Activated CD8-positive, alpha-beta memory T cell treated with anti-CD3 and anti-CD28 coated beads, Interleukin-2, amount 50 U/mL, for 1 hour (primary cell): ENCODE measurements around the gene ELK4.

Experiments used
- DNase-seq: peaks from one replicate; pipeline ENCODE4 v3.0.0-alpha.2; 2020; ENCODE audit errors: extremely low read depth

Gene ELK4

DNA sequence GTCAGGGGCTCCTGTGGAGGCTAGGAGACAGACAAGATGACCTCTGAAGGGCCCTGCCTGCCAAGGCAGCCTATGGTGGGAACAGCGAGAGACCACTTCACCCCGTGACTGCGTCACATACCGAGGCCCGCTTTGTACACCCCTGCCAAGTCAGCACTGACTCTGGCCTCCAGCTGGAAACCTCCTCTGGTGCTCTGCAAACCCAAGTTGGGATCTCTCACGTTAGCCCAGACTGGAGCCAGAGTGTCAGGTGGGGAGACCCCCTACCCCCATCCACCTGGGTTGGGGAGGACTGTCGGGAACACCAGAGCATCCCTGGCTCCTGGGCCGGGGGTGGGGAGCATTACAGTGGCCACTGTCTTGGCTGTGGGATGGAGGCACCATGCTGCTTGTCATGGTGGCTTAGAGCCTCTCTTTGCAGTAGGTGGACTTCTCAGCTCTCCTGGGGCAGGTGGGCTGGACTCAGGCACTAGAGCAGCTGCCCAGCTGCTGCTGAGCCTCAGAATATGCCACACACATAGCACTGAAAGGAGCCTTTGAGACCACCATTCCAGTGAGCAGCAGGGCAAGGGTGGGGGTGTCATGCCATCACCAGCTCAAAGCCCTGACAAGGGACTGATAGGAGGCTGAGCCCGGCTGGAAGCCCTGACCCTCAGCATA, 50.4 kb downstream of the ELK4 start:
- DNase-seq, result no peak

GRCh38 chr1:205580923-205581180, 51.0 kb downstream of the ELK4 start:
- no peak for DNase-seq

- DNase-seq, result no peak
Observed at GRCh38 chr1:205580140-205580922, 51.5 kb downstream of the ELK4 start.

- DNase-seq, result no peak
Observed at GRCh38 chr1:205579711-205580110, 52.1 kb downstream of the ELK4 start.

- DNase-seq, result no peak
Observed at GRCh38 chr1:205578780-205579571, 52.8 kb downstream of the ELK4 start.

GRCh38 chr1:205577874-205578658, 53.7 kb downstream of the ELK4 start:
- no peak for DNase-seq

GRCh38 chr1:205576805-205577761, 54.7 kb downstream of the ELK4 start:
- DNase-seq, result no peak

- no peak for DNase-seq
Observed at GRCh38 chr1:205576011-205576410, 55.8 kb downstream of the ELK4 start.

GRCh38 chr1:205575294-205575885, 56.4 kb downstream of the ELK4 start:
- no peak for DNase-seq

GRCh38 chr1:205572421-205572820, 59.4 kb downstream of the ELK4 start:
- DNase-seq, result no peak

GRCh38 chr1:205571747-205572146, 60.1 kb downstream of the ELK4 start:
- no peak for DNase-seq

DNA sequence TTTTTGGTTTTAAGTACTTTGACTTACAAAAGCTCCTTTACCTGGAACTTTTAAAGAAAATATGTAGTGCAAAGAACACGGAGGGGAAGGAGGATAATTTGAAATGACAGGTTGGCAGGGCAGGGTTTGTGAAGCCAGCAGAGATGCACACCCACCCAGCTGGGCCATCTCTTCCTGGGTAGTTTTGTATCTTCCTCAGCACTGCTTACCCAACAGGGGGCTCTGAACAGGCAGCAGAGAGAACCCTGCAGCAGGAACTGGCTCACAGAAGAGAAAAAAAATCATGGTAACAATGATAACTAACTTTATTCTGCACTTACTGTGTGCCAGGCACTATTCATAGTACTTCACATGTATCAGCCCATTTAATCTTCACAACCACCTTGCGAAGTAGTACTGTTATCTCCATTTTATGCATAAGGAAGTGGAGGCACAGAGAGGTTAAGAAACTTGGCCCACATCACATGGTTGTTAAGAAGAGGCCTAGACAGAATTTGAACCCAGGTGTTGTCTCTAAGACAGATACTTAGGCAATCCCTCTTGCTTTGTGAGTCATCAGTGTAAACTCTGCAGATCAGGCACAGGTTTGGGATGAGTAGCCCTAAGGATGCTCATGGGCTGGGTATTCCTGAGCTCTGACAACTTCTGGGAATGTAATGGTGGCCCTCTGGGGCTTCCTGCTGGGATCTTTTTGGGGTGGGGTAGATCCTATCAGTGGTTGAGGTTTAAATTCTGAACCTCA, 60.8 kb downstream of the ELK4 start:
- no peak for DNase-seq

DNA sequence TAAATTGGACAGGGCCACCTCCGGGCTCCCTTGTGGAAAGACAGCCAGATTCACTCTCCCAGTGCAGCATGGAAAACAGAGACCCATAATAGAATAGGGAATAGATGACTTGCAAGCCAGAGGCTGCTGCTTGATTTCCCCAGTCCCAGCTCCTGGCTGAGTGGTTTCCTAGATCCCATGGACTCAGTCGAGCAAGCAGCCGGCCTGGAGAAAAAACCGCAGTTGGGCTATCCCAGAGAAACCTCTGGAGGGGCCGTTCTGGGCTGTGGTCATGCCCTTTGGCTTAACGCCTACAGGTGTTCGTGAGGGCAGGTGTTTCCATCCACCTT, 61.7 kb downstream of the ELK4 start:
- no peak for DNase-seq

DNA sequence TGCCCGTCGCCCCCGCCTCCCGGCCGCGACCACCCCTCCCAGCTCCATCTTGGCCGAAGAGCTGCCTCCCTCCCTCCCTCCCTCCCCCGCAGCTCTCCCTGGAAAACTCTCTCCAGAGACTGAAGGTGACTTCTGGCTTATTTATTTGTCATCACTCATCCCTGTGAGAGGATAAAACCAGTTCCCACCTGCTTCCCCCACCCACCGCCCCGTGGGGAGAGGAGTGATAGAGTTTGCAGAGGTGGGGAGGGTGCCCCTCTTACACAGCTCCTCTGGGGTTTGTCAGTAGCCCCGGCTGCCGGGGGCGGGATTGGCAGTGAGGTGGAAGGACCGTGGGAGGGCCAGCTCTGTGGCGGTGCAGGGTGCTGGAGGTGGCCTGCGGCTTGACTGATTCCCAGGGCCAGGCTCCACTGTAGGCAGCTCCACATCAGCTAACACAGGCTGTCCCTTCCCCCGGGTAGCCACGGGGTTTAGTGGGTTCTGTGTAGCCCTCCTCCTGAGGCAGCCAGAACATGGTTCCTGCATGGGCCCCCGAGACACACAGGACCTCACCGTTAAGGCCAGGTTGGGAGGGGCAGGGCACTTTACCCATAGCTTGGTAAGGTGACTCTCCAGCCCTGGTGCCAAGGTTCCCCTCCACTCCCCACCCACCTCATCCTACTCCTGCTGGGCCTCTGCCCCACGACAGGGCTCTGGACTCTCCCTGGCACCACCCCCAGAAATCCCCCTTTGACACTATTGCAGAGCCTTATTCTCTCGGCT, 62.2 kb downstream of the ELK4 start:
- no peak for DNase-seq

GRCh38 chr1:205568469-205569361, 63.1 kb downstream of the ELK4 start:
- no peak for DNase-seq

- DNase-seq, result no peak
Observed at GRCh38 chr1:205568135-205568468, 63.7 kb downstream of the ELK4 start.

DNA sequence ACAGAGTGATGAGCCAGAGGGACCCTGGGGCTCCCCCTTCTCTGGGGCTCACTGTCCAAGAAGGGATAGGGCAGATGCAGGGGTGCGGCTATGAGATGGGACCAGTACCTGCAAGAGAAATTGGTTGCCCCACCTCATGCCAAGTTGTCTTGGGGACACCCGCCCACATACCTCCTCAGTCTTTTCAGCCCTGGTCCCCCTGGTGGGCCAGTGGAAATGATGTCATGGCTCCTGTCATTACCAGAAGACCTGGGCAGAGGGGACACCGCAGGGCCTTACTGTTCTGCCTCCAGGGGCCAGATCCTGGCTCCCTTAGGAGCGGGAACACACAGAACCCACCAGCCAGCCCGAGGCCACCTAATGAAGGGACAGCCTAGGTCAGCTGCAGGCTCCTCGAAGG, 64.1 kb downstream of the ELK4 start:
- DNase-seq, result no peak

GRCh38 chr1:205565799-205566198, 66.0 kb downstream of the ELK4 start:
- no peak for DNase-seq
